GM10266 (cell line): ENCODE results near the gene IPO4.
A peak's percentile ranks its signal among the peaks of the same experiment; 100 is the strongest.

Experiments
- DNase-seq: peaks from one replicate; pipeline ENCODE4 v3.0.0; 2012; ENCODE audit errors: extremely low spot score
- CTCF ChIP-seq: IDR thresholded peaks from 2 replicates; pipeline ENCODE4 v1.5.1; 2012; ENCODE audit warnings: mild to moderate bottlenecking, low read depth; ENCODE audit not compliant: control insufficient read depth, insufficient read depth; ENCODE audit errors: missing control alignments

The IPO4 gene

GRCh38 chr14:24188251-24189058, at the start of gene IPO4:
Gene IPO4 (minus strand): TSS chr14:24188816. CDS start chr14:24188787, 29 bp downstream.
- DNase-seq, result peak; percentile 98
- TF ChIP-seq CTCF, result no peak

GRCh38 chr14:24238123-24238522, 49.5 kb upstream of the IPO4 start:
- TF ChIP-seq CTCF, result no peak
- DNase-seq, result no peak

DNA sequence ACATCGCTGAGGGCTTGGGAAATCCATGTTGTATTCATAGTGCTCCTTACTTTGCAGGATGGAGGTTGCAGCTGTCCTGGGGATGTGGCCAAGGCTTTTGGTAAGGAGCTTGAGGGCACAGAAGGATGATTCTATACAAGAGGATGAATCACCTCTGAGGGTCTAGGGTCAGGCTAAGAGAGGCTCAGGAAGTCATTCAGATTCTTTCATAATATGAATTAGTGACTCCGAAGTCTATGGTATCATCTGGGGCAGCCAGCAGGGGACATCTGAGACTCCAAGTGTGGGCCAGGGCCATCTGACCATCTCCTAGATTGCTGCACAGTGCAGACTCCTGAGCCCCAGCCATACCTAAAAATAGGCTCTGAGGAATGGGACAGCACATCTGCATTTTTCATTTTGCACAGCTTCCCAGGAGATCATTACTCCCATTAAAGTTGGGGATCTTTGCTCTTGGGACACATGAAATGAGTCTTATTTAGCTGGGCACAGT, 48.9 kb upstream of the IPO4 start:
- no peak for DNase-seq

GRCh38 chr14:24236689-24237462, 48.3 kb upstream of the IPO4 start:
- DNase-seq, result no peak
- TF ChIP-seq CTCF, result no peak

More for the DNA sequence above, 48.9 kb upstream of the IPO4 start:
- TF ChIP-seq CTCF, result no peak

DNA sequence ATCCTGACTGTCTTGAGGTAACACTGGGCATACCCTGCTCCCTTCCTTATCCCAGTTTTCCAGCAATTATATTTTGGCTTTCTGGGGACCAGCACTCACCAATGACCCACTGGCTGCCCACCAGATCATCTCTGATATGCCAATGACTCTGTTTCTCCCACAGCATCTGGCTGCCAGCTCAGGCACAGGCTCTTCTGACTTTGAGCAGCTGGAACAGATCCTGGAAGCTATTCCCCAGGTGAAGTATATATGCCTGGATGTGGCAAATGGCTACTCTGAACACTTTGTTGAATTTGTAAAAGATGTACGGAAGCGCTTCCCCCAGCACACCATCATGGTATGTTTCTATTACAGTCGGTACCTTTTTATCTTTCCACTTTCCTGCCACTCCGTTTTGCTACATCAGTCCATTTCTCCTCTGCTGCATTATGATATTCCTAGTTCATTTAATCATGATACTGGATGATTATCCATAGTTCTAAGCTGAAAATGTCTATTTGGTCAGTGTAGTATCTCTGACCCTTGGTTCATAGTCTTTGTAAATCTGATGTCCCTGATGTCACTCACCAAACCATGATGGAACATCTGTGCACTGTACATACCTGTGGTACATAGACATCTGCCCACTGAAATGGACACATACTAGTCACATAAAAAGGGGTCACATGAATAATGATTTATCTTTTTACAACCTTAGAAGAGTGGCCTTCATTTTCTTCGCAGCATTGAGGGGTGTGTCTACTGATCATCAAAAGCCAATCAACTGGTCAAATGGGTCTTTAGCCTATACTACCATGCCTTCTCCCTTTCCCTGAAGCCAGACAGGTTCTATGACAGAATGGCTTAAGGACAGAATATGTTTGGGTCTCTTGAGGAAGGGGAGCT, 47.4 kb upstream of the IPO4 start:
- TF ChIP-seq CTCF, result no peak
- DNase-seq, result no peak

- TF ChIP-seq CTCF, result no peak
Observed at GRCh38 chr14:24234095-24235005, 45.7 kb upstream of the IPO4 start.

More at GRCh38 chr14:24234095-24235005, 45.7 kb upstream of the IPO4 start:
- no peak for DNase-seq
